D341Med (cell line): ENCODE measurements around the gene CDR2L.
A peak's percentile ranks its signal among the peaks of the same experiment; 100 is the strongest.
"Not testable (repeated sequence)": the region's sequence is repeated elsewhere in the genome, so short reads cannot be mapped to it uniquely, and the experiment has no call there.

Experiments
- DNase-seq: peaks from one replicate; pipeline ENCODE4 v3.0.0; 2012; ENCODE audit warnings: low spot score

The CDR2L gene

DNA sequence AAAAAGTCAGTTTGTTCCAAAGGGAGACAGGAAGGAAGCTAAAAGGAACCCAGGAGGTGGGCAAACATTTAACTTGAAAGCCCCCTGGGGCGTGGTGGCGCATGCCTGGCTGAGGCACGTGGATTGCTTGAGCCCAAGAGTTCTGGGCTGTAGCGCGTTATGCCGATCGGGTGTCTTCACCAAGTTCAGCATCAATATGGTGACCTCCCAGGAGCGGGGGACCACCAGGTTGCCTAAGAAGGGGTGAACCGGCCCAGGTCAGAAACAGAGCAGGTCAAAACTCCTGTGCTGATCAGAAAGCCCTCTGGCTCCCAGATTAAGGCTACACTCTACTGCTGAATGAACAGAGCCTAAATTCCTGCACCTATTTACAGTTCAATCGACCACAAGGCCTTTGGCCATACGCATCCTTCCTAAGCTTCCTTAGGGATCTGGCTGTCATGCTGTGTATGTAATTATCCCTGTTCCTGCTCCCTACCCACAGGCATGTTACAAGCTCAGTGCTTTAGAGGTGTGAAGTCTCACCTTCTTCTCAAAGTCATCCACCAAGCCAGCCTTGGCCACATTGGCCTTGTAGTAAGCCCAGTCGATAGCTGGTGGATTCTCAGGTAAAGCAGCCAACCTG lies 54.3 kb downstream of the CDR2L start:
- no peak for DNase-seq

GRCh38 chr17:75043789-75044188 lies 56.4 kb downstream of the CDR2L start:
- DNase-seq, result not testable (repeated sequence)

GRCh38 chr17:75044716-75045115 lies 57.3 kb downstream of the CDR2L start:
- no peak for DNase-seq

DNA sequence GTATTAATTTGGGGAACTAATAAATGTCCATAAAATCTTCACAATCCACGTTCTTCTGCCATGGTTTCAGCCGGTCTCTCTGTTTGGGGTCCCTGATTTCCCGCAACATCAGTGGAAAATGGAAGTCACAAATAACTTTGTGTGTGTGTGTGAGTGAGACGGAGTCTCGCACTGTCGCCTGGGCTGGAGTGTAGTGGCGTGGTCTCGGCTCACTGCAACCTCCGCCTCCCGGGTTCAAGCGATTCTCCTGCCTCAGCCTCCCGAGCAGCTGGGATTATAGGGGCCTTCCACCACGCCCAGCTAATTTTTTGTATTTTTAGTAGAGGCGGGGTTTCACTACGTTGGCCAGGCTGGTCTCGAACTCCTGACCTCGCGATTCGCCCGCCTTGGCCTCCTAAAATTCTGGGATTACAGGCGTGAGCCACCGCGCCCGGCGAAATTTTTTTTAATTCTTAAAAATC lies 58.5 kb downstream of the CDR2L start:
- not testable (repeated sequence) for DNase-seq

DNA sequence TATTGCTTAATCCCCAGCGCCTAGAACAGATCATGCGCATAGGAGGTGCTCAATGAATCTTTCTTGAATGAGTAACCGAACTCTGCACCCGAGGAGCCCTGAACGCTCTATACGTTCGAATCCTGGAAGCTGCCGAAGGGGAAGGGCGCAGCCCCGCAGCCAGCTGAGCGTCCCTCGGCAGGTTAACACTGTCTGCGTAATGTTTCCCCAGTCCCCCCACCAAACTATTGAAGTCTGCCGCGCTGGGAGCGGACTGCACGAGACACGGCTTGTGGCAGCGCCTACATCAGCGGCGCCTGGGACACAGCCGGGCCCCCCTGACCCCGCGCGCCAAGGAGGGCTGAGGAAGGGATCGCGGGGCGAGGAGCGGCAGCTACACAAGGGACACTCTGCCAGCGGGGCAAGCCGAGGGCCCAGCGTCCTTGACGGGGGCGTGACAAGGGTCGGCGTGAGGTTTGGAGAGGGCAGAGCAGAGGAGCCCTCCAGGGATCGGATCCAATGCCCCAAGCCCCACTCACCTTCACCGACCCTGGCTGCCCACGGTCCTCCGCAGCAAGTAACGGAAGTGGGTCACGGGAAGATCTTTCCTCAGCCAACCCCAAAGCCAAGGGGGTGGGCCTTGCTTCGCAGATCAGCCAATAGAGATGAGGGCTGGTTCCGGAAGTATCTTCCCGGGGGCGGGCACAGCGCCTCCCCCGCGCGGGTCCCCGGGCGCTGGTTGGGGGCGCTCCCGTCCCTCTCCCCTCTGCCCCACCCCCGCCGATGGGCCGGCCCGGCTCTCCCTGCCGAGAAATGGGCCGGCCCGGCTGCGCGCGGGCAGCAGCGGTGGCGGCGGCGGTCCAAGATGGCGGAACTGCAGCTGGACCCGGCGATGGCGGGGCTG lies 59.2 kb downstream of the CDR2L start, which contains the start of the genes ATP5PD and KCTD2:
TSS of gene ATP5PD (minus strand) at position 563 of the 883 bp plus-strand sequence. CDS start 4,319 bp downstream, outside the sequence.
TSS of gene KCTD2 (plus strand) at position 819 of the 883 bp plus-strand sequence. CDS start at position 845, 26 bp downstream.
- peak; percentile 99 for DNase-seq

DNA sequence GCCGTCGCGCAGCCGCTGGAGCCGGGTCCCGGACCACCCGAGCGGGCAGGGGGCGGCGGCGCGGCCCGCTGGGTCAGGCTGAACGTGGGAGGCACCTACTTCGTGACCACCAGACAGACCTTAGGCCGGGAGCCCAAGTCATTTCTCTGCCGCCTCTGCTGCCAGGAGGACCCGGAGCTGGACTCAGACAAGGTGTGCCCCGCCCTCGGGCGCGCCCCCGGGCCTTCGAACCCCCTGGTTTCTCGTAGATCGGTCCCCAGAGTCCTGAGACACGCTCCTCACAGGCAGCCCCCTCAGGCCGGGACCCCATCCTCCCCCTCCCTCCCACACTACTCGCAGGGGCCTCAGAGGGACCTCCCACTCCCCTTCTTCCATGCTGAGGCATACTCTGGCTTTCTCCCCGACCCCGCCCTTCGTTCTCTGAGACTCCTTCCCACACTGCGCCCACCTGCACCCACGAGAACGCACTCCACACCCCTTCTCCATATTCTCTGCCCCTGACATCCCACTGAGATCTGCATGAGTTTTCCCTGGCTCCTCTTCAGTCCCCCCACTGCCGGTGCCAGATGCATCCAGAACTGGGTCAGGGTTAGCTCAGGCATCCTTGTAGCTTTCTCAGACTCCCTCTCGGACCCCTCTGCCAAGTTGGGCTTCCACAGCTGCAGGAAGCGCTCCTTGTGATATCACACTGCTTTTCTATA lies 60.1 kb downstream of the CDR2L start:
- no peak for DNase-seq

GRCh38 chr17:75048249-75048878 lies 60.9 kb downstream of the CDR2L start:
- DNase-seq, result peak; percentile 50

GRCh38 chr17:75049057-75049456 lies 61.6 kb downstream of the CDR2L start:
- DNase-seq, result no peak

DNA sequence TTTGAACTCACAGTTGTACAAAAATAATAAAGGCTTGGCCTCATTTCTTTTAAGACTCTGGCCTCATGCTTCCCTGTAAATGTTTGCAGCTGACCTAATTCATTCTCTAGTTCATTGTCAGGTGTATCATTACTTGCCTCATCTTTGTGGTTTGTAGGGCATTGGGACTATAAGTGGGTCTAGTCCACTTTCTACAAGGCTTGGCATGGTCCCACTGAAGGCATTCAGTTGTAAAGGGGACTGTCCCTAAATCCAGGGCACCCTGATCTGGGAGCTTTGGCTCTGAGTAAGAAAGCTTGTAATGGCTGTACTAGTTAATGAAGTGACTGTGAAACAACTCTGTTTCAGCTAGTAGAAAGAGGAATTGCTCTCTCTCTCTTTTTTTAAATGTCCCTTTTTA lies 62.3 kb downstream of the CDR2L start:
- no peak for DNase-seq

DNA sequence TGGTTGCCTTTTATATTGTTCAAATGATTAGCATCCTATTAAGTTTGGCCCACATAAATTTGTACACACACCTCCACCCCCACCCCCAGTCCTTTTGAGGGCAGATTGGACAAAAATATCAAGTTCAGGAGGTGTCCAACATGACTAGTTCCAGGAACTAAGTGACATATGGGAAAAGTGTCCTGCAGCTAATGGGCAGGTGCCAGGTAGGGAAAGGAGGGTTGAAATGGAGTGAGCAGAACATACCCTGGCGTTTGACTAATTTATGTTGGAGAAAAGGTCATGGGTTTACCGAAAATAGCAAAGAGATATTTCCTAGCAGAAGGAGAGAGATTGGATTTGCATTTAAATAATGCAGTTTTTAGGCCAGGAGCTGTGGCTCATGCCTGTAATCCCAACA lies 64.5 kb downstream of the CDR2L start:
- DNase-seq, result no peak
